Measurements from ENCODE around the gene PDE7B.

The PDE7B gene

GRCh38 chr6:135985471-135985870, 134.0 kb downstream of the PDE7B start:
- DNase-seq (ENCODE audit: low read depth in 2 of 2), result no peak

- no peak for DNase-seq (ENCODE audit: low read depth in 2 of 2)
These were observed 135.7 kb downstream of the PDE7B start for GRCh38 chr6:135987226-135987625.

DNA sequence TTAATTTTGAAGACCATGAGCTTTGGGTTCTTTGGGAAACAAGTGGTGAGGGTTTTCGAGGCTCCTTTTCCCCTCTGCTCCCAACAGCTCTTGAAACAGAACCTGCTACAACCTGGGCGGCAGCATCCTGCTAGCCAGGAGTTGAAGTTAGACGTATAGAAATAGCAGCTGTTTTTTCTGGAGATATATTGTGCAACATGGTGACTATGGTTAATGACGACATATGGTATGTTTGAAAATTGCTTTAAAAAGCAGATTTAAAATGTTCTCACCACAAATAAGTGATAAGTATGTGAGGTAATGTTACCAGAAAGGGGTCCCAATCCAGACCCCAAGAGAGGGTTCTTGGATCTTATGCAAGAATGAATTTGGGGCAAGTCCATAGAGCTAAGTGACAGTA, 138.9 kb downstream of the PDE7B start:
- DNase-seq (ENCODE audit: low read depth in 2 of 2), result no peak

DNA sequence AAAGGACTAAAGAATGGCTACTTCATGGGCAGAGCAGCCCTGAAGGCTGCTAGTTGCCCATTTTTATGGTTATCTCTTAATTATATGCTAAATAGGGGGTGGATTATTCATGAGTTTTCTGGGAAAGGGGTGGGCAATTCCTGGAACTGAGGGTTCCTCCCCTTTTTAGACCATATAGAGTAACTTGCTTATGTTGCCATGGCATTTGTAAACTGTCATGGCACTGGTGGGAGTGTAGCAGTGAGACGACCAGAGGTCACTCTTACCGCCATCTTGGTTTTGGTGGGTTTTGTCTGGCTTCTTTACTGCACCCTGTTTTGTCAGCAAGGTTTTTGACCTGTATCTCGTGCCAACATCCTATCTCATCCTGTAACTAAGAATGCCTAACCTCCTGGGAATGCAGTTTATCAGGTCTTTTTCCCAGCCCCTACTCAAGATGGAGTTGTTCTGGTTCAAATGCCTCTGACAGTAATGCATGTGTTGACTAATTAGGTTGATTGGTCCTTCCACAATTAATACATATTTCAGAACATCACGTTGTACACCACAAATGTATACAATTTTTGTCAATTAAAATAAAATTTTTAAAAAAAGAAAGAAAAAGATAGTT, 139.5 kb downstream of the PDE7B start:
- no peak for DNase-seq (ENCODE audit: low read depth in 2 of 2)

DNA sequence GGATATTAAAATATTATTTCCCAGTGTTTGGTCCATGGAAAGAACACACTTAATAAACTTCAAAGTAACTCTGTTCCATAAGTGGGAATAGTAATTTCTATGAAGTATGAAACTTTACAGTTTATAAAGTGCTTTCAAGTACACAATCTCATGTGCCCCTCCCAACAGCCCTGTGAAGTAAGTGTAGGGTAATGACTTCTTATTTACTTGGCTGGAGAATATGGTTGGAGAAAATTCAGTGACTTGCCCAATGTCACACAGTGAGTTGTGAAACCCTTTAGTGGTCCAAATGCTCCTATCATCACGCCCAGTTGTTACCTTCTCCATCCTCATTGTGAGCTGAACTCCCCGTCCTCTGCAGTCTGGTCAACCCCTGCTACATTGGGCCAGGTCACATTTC, 141.2 kb downstream of the PDE7B start:
- no peak for DNase-seq (ENCODE audit: low read depth in 2 of 2)

DNA sequence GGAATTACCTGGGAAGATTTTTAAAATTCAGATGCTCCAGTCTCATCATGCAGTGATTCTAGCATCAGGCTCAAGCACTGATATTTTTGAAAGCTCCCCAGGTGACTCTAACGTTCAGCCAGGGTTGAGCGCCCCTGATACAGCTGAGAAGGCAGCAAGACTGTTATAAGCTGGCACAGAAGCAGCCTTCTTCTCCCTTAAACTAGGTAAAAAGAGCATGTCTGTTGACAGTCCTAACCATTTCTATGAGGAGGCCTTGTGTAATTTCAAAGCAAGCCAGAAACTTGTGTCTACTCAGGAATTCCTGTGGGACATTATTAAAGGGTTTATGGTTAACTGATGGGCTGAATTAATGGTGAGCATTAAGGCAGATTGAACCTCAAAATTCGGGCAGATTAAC, 141.9 kb downstream of the PDE7B start:
- DNase-seq (ENCODE audit: low read depth in 2 of 2), result no peak

- DNase-seq (ENCODE audit: low read depth in 2 of 2), result no peak
These were observed 143.5 kb downstream of the PDE7B start for GRCh38 chr6:135994857-135995544.

GRCh38 chr6:135995545-135995898, 144.0 kb downstream of the PDE7B start:
- no peak for DNase-seq (ENCODE audit: low read depth in 2 of 2)

DNA sequence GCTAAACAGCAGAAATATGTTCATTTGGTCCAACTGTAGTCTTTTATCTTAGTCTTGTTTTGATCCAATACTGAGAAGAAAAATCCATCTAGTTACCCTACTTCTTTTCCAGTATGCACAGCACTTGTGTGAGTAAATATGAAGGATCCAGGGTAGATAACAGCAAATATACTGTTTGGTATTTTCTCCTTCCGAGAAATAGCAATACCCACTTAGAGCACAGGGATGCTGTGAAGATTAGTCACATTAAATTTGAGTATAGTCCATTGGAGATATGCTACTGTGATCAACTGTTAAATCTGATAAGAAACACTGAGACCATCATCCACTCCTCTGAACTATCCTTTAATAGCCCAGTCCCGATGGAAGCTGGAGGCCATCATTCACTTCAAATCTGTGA, 145.2 kb downstream of the PDE7B start:
- DNase-seq (ENCODE audit: low read depth in 2 of 2), result no peak

- DNase-seq (ENCODE audit: low read depth in 2 of 2), result no peak
These were observed 147.9 kb downstream of the PDE7B start for GRCh38 chr6:135999393-135999792.

GRCh38 chr6:136007345-136007744, 155.8 kb downstream of the PDE7B start:
- no peak for DNase-seq (ENCODE audit: low read depth in 2 of 2)

- DNase-seq (ENCODE audit: low read depth in 2 of 2), result no peak
These were observed 160.0 kb downstream of the PDE7B start for GRCh38 chr6:136011475-136011874.

DNA sequence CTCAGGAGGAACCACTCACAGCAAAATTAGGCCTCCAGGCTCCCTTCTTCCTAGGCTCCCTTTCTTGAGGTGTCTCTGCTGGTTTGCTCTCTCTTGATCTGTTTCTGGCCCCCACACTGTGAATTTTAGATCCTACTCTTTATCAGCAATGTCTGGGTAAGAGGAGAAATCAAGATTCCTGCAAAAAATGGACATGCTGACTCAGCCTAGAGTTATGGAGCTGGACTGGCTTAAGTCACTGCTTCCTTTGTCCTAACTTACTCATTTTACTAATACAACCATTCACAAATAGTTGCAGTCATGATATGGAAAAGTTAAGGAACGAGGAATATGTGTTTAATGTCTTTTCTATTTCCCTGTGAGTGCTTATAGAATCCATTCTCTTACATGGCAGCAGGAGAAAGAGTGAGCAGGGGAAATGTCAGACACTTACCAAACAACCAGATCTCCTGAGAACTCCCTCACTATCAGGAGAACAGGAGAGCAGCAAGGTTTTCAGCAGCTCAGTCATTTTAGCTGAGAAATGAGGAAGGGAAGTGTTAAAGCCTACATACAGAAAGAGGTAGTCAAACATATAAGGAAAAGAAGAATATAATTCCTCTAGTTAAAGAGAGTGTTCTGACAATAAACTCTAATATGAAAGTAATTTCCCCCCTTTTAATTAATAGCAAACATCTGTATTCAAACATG, 160.8 kb downstream of the PDE7B start:
- no peak for DNase-seq (ENCODE audit: low read depth in 2 of 2)

GRCh38 chr6:136012943-136013342, 161.4 kb downstream of the PDE7B start:
- DNase-seq (ENCODE audit: low read depth in 2 of 2), result no peak

- DNase-seq (ENCODE audit: low read depth in 2 of 2), result no peak
These were observed 163.2 kb downstream of the PDE7B start for GRCh38 chr6:136014454-136015437.

- DNase-seq (ENCODE audit: low read depth in 2 of 2), result no peak
These were observed 164.0 kb downstream of the PDE7B start for GRCh38 chr6:136015531-136015930.

DNA sequence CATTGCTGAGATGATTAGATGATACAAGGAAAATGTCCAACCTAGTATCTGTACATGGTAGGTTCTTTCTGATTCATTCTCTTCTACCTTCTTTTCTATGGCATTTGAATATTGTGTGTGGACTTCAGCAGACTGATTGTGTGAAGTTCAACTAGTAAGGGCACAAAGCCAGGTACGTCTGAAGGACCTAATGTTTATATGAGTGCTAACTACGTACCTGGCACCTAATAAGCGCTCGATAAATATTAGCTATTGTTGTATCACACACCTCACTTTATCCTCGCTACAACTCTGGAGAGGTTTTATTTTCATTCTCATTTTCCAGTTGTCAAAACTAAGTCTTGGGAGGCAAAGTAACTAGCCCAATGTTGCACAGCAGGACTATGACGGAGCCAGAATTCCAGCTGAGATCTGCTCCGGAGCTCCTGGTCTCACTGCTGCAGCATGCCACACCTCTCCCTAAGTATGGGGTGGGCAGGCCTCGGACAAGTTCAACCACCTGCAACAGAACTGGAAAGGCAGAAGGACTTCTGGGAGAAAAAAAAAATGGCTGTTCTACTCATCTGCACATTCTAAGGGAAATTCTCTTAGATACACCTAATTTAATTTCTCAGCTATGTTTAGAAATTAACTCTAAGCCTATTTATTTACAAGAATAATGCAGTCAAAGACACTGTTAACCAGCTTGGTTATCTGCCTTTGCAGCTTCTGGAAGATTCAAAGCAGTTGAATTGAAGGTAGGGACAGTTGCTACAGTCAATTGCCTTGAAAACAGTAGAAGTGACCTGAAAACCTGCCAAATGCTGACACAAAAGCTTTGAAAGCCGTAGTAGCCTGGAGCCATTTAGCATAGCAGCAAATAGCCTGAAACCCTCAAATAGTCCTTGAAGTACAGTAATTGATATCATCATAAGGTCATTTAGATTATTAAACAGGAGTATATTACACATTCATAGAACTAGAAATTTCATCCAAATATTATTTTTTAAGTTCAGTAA, 165.0 kb downstream of the PDE7B start:
- no peak for DNase-seq (ENCODE audit: low read depth in 2 of 2)

GRCh38 chr6:136020691-136021090, 169.2 kb downstream of the PDE7B start:
- DNase-seq (ENCODE audit: low read depth in 2 of 2), result no peak

DNA sequence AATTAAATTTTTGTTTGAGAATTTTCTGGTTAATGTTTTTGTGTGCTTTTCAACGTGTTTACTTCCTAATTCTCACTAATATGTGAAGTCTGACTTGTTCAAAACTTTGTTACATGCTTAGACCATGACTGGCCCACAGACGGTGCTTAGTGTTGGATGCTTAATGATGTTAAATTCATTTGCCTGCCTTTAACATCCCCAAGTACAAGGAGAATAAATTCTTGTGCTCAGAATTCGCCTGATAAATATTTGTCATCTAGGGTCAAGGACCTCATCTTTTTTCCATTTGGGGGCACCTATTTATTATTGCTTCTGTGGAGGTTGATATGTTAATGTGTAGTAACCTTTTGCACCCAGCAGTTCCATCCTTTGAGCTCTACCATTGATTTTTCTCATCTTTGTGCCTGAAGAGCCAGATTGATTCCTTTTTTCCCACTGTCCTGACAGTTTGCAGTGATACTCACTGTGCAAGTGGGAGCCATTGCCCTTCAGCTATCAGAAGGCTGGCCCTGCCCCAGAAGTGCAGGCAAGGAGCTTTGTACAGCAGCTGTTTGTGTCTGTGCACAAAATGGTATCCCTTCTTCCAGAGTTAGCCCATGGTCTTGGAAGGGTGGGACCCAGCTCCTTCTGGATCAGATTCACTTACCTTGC, 170.8 kb downstream of the PDE7B start:
- DNase-seq (ENCODE audit: low read depth in 2 of 2), result no peak

- DNase-seq (ENCODE audit: low read depth in 2 of 2), result no peak
These were observed 173.2 kb downstream of the PDE7B start for GRCh38 chr6:136024711-136025110.

All from stimulated activated CD4-positive, alpha-beta T cell treated with anti-CD3 and anti-CD28 coated beads, Interleukin-4, amount 100 ng/mL, for 48 hours (primary cell).